Measurements from ENCODE around the gene GNAS.
"Not testable (repeated sequence)": the region's sequence is repeated elsewhere in the genome, so short reads cannot be mapped to it uniquely, and the experiment has no call there.

GNAS gene

GRCh38 chr20:58941471-58941870 is 89.0 kb downstream of the GNAS start:
- no peak for DNase-seq

DNA sequence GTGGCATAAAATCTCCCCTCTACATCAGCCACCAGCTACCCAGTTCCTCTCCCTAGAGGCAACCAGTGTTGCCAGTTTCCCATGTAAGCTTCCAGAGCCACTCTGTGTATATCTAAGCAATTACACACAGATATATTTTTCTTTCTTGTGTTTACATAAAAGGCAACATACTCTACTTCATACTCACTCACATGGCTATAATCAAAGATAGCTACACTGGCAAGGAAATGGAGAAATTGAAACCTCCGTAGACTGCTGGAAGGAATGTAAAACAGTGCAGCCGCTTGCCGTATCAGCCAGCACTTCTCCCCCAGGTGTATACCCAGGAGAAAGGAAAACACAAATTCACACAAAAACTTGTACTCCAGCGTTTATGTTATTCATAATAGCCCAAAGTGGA is 90.0 kb downstream of the GNAS start:
- DNase-seq = no peak

GRCh38 chr20:58944610-58945009 is 92.1 kb downstream of the GNAS start:
- DNase-seq = no peak

GRCh38 chr20:58945965-58946631 is 93.6 kb downstream of the GNAS start:
- no peak for DNase-seq

DNA sequence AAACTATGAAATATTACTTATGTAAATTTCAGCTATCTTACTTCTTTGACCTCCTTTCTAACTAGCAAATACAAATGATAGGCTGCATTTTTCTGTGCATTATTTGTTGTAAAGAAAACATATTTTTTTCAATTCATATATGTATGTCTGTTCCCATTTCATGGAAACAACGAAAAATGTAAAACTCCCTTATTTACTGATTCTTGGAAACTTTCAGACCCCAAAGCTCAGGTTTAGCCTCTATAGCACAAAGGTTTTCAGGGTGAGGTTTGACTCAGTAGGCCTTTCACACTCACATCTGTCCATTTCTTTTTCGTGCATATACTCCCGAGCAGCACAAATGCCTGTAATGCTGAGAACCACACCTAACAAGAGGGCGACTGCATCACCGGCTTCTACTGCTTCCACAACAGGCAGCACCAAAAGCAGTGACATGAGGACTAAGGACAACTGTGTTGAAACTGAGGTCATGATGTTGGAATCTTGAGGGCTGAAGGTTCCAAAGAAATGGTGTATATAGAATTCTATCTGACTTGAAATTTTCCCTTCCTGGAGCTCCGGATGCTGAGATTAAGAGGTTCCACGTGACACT is 95.4 kb downstream of the GNAS start:
- not testable (repeated sequence) for DNase-seq

- no peak for DNase-seq
Observed at GRCh38 chr20:58950603-58951002, 98.1 kb downstream of the GNAS start.

- no peak for DNase-seq
Observed at GRCh38 chr20:58953050-58953449, 100.5 kb downstream of the GNAS start.

- no peak for DNase-seq
Observed at GRCh38 chr20:58956078-58956477, 103.6 kb downstream of the GNAS start.

GRCh38 chr20:58959652-58960051 is 107.1 kb downstream of the GNAS start:
- DNase-seq = no peak
